Loucy (cell line): ENCODE data around the gene KIAA0825.

Source experiments
- H2AFZ ChIP-seq: fragments of 200-600 bp; sonication (generic); 2 replicates; pipeline ENCODE4 v1.6.0; 2016; ENCODE audit warnings: antibody characterized with exemption, mild to moderate bottlenecking, low read length, moderate library complexity
- H3F3A ChIP-seq: fragments of 200-600 bp; 2 replicates; pipeline ENCODE4 v1.6.0; 2016; ENCODE audit warnings: antibody characterized with exemption, low read depth, mild to moderate bottlenecking
- H3K27me3 ChIP-seq: fragments of 200-600 bp; sonication (generic); 2 replicates; pipeline ENCODE4 v1.6.1; 2014; ENCODE audit warnings: low read length, mild to moderate bottlenecking; ENCODE audit not compliant: insufficient read depth, poor library complexity, severe bottlenecking
- H3K36me3 ChIP-seq: fragments of 200-600 bp; sonication (generic); 2 replicates; pipeline ENCODE4 v1.6.1; 2016; ENCODE audit warnings: low read length; ENCODE audit not compliant: insufficient read depth
- H3K4me1 ChIP-seq: fragments of 200-600 bp; sonication (generic); 2 replicates; pipeline ENCODE4 v1.5.1; 2014; ENCODE audit warnings: low read length, mild to moderate bottlenecking; ENCODE audit not compliant: insufficient read depth, poor library complexity, severe bottlenecking
- H3K4me2 ChIP-seq: fragments of 200-600 bp; sonication (generic); 2 replicates; pipeline ENCODE4 v1.6.0; 2014; ENCODE audit warnings: antibody characterized with exemption, low read length, low read depth, mild to moderate bottlenecking; ENCODE audit not compliant: poor library complexity, severe bottlenecking
- H3K4me3 ChIP-seq: fragments of 200-600 bp; sonication (generic); 2 replicates; pipeline ENCODE4 v1.5.1; 2014; ENCODE audit warnings: low read length, mild to moderate bottlenecking, mixed read lengths; ENCODE audit not compliant: poor library complexity, severe bottlenecking
- H3K79me2 ChIP-seq: fragments of 200-600 bp; sonication (generic); 2 replicates; pipeline ENCODE4 v1.6.1; 2014; ENCODE audit warnings: low read length; ENCODE audit not compliant: insufficient read depth
- H3K9ac ChIP-seq: fragments of 200-600 bp; sonication (generic); 2 replicates; pipeline ENCODE4 v1.6.0; 2014; ENCODE audit warnings: mild to moderate bottlenecking, low read depth, low read length, moderate library complexity; ENCODE audit not compliant: poor library complexity, severe bottlenecking
- H3K9me2 ChIP-seq: fragments of 200-600 bp; sonication (generic); replicated peaks from 2 replicates; pipeline ENCODE4 v1.6.1; 2016; ENCODE audit warnings: low read depth, low read length, mixed read lengths
- H3K9me3 ChIP-seq: fragments of 200-600 bp; sonication (generic); 2 replicates; pipeline ENCODE4 v1.6.1; 2014; ENCODE audit warnings: mild to moderate bottlenecking, antibody characterized with exemption, low read length, low read depth; ENCODE audit not compliant: insufficient read depth
- H4K20me1 ChIP-seq: fragments of 200-600 bp; sonication (generic); 2 replicates; pipeline ENCODE4 v1.6.0; 2014; ENCODE audit warnings: antibody characterized with exemption, low read length, mild to moderate bottlenecking; ENCODE audit not compliant: insufficient read depth, poor library complexity, severe bottlenecking
- CTCF ChIP-seq: fragments of 200-600 bp; sonication (generic); conservative IDR thresholded peaks from 2 replicates; pipeline ENCODE4 v1.5.1; 2014; ENCODE audit warnings: mild to moderate bottlenecking, antibody characterized with exemption, low read length
- EZH2phosphoT487 ChIP-seq: fragments of 200-600 bp; IDR thresholded peaks from 2 replicates; pipeline ENCODE4 v1.6.1; 2018; ENCODE audit warnings: antibody characterized with exemption, mild to moderate bottlenecking, moderate library complexity, borderline replicate concordance

The KIAA0825 gene

GRCh38 chr5:94196953-94197352 is 421.5 kb downstream of the KIAA0825 start:
- Histone ChIP-seq H3K9me3 (no peaks in the 10 kb centered on the region), H3K27me3 (no peaks in the 10 kb centered on the region), H2AFZ (no peak overlapping the region), H3K4me1 (peaks cover 9% of the 10 kb centered on the region), H3K4me3 (no peak overlapping the region), H4K20me1 (no peaks in the 10 kb centered on the region), H3K79me2 (no peaks in the 10 kb centered on the region), H3K9ac (no peak overlapping the region), H3K4me2 (no peak overlapping the region), H3K36me3 (no peaks in the 10 kb centered on the region), H3K9me2 (no peaks in the 10 kb centered on the region), H3F3A (no peaks in the 10 kb centered on the region)
- TF ChIP-seq EZH2phosphoT487 (no peak), CTCF (no peak)

- Histone ChIP-seq H3K4me1 (no peaks in the 10 kb centered on the region), H3K79me2 (no peaks in the 10 kb centered on the region), H3K9ac (no peak overlapping the region), H3K4me3 (no peak overlapping the region), H3K27me3 (no peaks in the 10 kb centered on the region), H2AFZ (no peak overlapping the region), H3K4me2 (no peak overlapping the region), H3K9me2 (no peaks in the 10 kb centered on the region), H4K20me1 (no peaks in the 10 kb centered on the region), H3F3A (no peaks in the 10 kb centered on the region), H3K9me3 (no peaks in the 10 kb centered on the region), H3K36me3 (no peaks in the 10 kb centered on the region)
- TF ChIP-seq EZH2phosphoT487 = no peak
- TF ChIP-seq CTCF = no peak
Measured at GRCh38 chr5:94192658-94193391, 425.6 kb downstream of the KIAA0825 start.

- no peaks in the 10 kb centered on the region for H3K9me3 ChIP-seq
- H3K27me3 ChIP-seq = no peaks in the 10 kb centered on the region
- TF ChIP-seq CTCF (no peak), EZH2phosphoT487 (no peak)
- no peaks in the 10 kb centered on the region for H3F3A ChIP-seq
- H3K79me2 ChIP-seq = no peaks in the 10 kb centered on the region
- no peak overlapping the region for H2AFZ ChIP-seq
- H4K20me1 ChIP-seq = no peaks in the 10 kb centered on the region
- H3K9me2 ChIP-seq = no peaks in the 10 kb centered on the region
- no peak overlapping the region for H3K4me3 ChIP-seq
- H3K9ac ChIP-seq = no peak overlapping the region
- no peaks in the 10 kb centered on the region for H3K4me1 ChIP-seq
- no peaks in the 10 kb centered on the region for H3K36me3 ChIP-seq
- no peak overlapping the region for H3K4me2 ChIP-seq
Measured at GRCh38 chr5:94191604-94192003, 426.8 kb downstream of the KIAA0825 start.
